ENCODE data around the gene CCNDBP1.
"Not testable (repeated sequence)": the region's sequence is repeated elsewhere in the genome, so short reads cannot be mapped to it uniquely, and the experiment has no call there.

The CCNDBP1 gene

DNA sequence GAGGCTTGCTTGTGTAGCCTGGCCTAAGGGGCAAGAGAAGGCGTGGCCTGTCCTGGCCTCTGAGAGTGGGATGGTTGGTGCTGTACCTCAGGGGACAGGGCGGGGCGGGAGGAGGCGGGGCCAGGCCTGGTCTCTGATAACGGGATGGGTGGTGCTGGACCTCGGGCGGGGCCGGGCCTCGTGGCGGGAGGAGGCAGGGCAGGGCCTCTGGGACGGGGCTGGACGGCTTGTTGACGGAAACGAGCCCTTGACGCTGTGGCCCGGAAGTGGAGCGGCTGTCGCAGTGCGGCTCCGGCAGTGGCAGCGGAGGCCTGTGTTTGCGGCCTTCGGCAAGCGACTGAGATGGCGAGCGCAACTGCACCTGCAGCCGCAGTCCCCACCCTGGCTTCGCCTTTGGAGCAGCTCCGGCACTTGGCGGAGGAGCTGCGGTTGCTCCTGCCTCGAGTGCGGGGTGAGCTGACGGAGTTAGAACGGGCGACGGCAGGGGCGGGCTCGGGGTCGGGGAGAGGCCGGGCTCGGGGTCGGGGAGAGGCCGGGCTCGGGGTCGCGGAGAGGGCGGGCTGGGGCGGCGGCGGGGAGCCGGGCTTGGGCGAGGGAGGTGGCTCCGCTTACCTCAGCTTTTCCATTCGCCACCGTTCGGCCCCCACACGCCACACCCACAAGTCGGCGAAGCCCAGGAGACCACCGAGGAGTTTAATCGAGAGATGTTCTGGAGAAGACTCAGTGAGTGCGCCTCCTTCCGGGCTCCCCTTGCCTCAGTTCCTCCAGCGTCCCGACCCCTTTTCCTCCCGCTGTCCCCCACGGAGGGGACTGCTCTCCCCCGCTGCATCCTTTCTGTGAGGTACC is at the start of gene CCNDBP1:
CCNDBP1 (plus strand) TSS at position 247 of the 846 bp plus-strand sequence; CDS start at position 343, 96 bp downstream.
- DNase-seq (ENCODE audit: low read depth in 1 of 2, low spot score in 1 of 2): peak; percentile 74 to 75

- no peak for DNase-seq (ENCODE audit: low read depth in 1 of 2, low spot score in 1 of 2)
These were observed 41.8 kb upstream of the CCNDBP1 start for GRCh38 chr15:43143203-43143941.

- no peak for DNase-seq (ENCODE audit: low read depth in 1 of 2, low spot score in 1 of 2)
These were observed 40.7 kb upstream of the CCNDBP1 start for GRCh38 chr15:43144512-43144911.

GRCh38 chr15:43146184-43146583 is 39.0 kb upstream of the CCNDBP1 start:
- DNase-seq (ENCODE audit: low read depth in 1 of 2, low spot score in 1 of 2): no peak

DNA sequence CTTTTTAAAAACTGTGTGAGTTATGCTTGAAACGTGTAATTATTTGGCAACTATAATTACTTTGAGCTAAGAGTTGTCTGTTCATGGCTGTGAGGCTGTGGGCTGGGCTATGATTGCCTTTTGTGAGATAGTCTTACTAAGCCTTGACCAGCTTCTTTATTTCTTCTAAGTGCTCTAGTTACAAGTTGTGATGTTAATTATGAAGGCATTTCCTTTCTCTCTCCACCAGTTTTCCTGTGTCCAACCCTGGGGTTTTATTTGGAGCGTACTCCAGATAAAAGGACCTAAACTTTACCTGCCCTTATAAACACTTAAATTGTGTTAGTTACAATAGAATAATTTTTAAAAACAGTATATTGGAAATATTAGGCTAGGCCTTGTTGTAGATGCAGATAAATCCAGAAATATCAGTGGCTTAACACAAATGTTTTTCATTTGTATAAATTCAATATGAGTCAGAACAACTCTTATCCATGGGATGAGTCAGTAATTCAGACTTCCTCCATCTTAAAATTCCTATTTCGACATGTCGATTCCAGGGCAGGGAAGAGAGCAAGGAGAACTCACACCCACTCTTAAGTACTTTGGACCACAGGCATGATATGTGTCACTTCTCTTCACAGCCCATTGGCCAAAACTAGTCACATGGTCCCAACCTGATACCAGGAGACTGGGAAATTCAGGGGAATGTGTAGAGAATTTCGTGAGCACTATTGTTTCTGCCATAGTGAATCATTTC is 34.8 kb upstream of the CCNDBP1 start:
- no peak for DNase-seq (ENCODE audit: low read depth in 1 of 2, low spot score in 1 of 2)

- DNase-seq (ENCODE audit: low read depth in 1 of 2, low spot score in 1 of 2): no peak
These were observed 33.5 kb upstream of the CCNDBP1 start for GRCh38 chr15:43151688-43152087.

- DNase-seq (ENCODE audit: low read depth in 1 of 2, low spot score in 1 of 2): no peak
These were observed 31.9 kb upstream of the CCNDBP1 start for GRCh38 chr15:43153269-43153668.

DNA sequence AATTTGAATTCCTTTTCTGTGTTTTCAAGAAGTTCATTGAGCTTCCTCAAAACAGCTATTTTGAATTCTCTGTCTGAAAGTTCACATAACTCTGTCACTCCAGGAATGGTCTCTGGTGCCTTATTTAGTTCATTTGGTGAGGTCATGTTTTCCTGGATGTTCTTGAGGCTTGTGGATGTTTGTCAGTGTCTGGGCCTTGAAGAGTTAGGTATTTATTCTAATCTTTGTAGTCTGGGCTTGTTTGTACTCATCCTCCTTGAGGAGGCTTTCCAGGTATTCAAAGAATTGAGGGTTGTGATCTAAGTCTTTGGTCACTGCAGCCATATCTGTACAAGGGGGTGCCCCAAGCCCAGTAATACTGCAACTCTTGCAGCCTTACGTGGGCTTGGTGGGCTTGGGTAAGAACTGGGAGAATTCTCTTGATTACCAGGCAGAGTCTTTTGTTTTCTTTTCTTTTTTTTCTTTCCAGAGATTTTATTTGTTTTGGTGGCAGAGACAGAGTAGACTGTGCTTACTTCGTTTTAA is 19.3 kb upstream of the CCNDBP1 start:
- DNase-seq (ENCODE audit: low read depth in 1 of 2, low spot score in 1 of 2): no peak

- not testable (repeated sequence) for DNase-seq (ENCODE audit: low read depth in 1 of 2, low spot score in 1 of 2)
These were observed 17.9 kb upstream of the CCNDBP1 start for GRCh38 chr15:43167261-43167660.

DNA sequence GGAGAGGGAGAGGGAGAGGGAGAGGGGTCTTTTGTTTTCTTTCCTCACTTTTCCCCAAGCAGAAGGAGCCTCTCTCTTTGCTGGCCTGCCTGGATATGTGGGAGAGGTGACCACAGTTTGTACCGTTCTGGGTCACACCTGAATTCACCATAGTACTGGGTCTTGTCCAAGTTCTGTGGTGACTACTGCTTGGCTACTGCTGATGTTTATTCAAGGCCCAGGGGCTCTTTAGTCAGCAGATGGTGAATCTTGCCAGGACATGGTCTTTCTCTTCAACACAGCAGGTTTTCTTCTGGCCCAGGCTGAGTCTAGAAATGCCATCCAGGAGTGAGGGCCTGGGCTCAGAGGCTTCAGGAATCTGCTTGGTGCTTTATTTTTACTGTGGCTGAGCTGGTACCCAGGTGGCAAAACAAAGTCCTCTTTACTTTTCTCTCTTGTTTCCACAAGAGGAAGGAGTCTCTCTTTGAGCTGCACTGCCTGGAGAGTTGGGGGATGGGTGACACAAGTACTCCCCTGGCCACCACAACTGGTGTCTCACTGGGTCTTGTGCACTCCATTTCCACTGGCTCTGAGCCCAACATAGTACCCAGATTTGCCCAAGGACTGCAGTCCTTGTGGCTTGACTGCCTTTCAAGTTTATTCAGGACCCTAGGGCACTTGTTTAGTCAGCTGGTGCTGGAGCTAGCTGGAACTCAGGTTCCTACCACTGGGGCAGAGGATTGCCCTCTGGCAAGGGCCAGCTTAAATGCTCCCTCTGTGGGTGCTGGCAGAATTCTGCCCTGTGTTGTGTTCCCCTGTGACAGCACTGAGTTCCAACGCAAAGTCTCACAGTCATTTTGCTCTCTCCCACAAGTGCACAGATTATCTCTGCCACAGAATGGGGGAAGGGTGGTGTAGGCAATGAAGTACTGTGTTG is 16.8 kb upstream of the CCNDBP1 start:
- no peak for DNase-seq (ENCODE audit: low read depth in 1 of 2, low spot score in 1 of 2)

GRCh38 chr15:43169888-43170287 is 15.3 kb upstream of the CCNDBP1 start:
- DNase-seq (ENCODE audit: low read depth in 1 of 2, low spot score in 1 of 2): no peak

GRCh38 chr15:43175656-43176309 is 9.4 kb upstream of the CCNDBP1 start:
- DNase-seq (ENCODE audit: low read depth in 1 of 2, low spot score in 1 of 2): not testable (repeated sequence)

- DNase-seq (ENCODE audit: low read depth in 1 of 2, low spot score in 1 of 2): not testable (repeated sequence)
These were observed 8.1 kb upstream of the CCNDBP1 start for GRCh38 chr15:43177147-43177546.

DNA sequence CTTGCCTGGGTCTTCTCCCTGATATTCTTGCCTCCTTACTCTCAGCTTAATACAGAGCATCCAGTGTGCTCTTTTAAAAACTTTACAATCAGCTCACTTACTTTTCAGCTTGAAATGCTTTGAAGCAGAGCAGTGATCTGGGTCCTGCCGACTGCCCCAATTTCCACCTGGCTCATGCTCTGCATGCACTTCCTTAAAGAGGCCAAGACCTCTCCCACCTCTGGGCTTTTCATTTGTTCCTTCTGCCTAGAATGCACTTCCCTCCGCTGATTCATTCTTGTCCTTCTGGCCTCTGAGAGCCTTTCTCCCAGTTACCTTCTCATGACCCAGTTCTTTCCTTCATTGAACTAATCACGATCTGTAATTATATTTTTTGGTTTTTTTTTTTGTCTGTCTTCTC is 1.9 kb upstream of the CCNDBP1 start:
- DNase-seq (ENCODE audit: low read depth in 1 of 2, low spot score in 1 of 2): no peak

- no peak for DNase-seq (ENCODE audit: low read depth in 1 of 2, low spot score in 1 of 2)
These were observed 637 bp upstream of the CCNDBP1 start for GRCh38 chr15:43184407-43185124.

DNA sequence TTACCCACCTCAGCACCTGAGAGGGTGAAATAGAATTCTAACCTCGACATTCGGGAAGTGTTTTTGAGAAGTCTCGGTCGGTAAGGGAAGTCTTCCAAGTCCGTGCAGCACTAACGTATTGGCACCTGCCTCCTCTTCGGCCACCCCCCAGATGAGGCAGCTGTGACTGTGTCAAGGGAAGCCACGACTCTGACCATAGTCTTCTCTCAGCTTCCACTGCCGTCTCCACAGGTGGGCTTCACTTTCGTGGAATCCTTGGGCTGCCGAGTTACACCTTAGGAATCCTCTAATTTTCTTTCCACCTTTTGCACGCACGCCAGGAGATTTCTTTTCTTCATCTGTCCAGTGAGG is 775 bp downstream of the CCNDBP1 start:
- no peak for DNase-seq (ENCODE audit: low read depth in 1 of 2, low spot score in 1 of 2)

GRCh38 chr15:43187544-43188155 is 2.4 kb downstream of the CCNDBP1 start:
- no peak for DNase-seq (ENCODE audit: low read depth in 1 of 2, low spot score in 1 of 2)

DNA sequence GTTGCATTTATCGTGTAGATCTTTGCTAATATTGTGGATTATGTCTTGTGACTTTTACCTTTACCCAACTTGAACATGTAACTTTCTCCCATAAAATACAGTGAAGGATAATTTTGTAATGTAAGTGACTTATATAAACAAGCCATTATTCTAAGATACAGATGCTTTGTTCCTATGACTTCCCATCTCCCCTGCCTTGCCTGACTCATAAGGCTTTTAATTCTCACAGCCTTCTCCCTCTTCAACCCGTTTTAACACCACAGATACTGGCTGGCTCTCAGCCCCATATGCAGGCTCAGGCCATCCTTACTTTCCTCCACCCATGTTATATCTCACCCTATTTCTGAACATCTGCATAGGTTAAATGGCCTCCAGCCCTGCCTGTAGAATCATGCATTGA is 4.1 kb downstream of the CCNDBP1 start:
- DNase-seq (ENCODE audit: low read depth in 1 of 2, low spot score in 1 of 2): no peak

DNA sequence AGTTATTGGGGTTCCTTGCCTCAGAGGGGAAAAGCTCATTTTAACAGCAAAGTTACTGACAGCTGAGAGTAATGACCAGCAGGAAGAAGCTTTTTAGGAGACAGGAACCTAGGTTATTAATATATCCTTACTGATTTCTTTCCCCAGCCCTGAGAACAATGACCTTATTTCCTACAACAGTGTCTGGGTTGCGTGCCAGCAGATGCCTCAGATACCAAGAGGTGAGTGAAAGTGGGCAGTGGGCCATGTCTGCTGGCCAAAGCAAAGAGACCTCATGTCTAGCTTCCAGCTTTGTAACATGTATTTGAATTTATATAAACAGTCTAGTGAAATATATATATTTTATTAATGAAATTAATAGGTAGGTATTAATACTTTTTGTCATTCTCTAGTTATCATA is 5.0 kb downstream of the CCNDBP1 start:
- no peak for DNase-seq (ENCODE audit: low read depth in 1 of 2, low spot score in 1 of 2)
